22Rv1 (cell line): ENCODE data around the gene DHX35.

Experiments used
- ZFX ChIP-seq: fragments of 450-650 bp; IDR thresholded peaks from 2 replicates; pipeline ENCODE4 v1.6.1; 2017; ENCODE audit warnings: antibody characterized with exemption, borderline replicate concordance
- TF ChIP-seq, protein P1 (sequence below): fragments of 450-650 bp; IDR thresholded peaks from 2 replicates; pipeline ENCODE4 v1.5.1; 2017; ENCODE audit warnings: mild to moderate bottlenecking

DNA sequence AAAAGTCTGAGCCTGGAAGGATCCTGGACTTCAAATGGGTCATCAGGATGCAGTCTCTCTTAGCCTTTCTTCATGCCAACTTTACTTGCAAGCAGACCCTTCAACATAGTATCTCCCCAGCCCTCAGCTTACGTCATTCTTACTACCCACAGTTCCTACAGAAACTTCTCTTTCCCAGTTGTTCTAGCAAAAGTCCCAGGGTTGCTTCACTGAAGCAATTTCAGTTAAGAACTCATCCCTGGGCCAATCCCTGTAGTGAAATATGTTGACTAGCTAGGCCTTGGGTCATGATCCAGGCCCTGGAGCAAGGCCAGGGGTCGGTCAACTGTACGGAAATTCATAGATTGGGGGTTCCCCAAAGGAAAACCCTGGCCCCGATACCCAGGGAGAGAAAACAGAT, 44.5 kb upstream of the DHX35 start:
- TF ChIP-seq, protein P1, sequence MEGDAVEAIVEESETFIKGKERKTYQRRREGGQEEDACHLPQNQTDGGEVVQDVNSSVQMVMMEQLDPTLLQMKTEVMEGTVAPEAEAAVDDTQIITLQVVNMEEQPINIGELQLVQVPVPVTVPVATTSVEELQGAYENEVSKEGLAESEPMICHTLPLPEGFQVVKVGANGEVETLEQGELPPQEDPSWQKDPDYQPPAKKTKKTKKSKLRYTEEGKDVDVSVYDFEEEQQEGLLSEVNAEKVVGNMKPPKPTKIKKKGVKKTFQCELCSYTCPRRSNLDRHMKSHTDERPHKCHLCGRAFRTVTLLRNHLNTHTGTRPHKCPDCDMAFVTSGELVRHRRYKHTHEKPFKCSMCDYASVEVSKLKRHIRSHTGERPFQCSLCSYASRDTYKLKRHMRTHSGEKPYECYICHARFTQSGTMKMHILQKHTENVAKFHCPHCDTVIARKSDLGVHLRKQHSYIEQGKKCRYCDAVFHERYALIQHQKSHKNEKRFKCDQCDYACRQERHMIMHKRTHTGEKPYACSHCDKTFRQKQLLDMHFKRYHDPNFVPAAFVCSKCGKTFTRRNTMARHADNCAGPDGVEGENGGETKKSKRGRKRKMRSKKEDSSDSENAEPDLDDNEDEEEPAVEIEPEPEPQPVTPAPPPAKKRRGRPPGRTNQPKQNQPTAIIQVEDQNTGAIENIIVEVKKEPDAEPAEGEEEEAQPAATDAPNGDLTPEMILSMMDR, result no peak
- TF ChIP-seq ZFX, result no peak
